GM21423 (cell line): Measurements from ENCODE around the gene ZNF366.

ENCODE experiments used
- ATAC-seq: cut with Tn5 transposase; IDR thresholded peaks from one replicate; pipeline ENCODE4 v1.9.1; 2021; ENCODE audit warnings: mild to moderate bottlenecking, moderate library complexity; ENCODE audit not compliant: unreplicated experiment

ZNF366 gene

GRCh38 chr5:72494623-72495124 is 12.5 kb downstream of the ZNF366 start:
- no peak for ATAC-seq

GRCh38 chr5:72489536-72489935 is 17.7 kb downstream of the ZNF366 start:
- no peak for ATAC-seq

GRCh38 chr5:72488756-72489155 is 18.5 kb downstream of the ZNF366 start:
- ATAC-seq, result no peak

- no peak for ATAC-seq
These were observed 20.0 kb downstream of the ZNF366 start for GRCh38 chr5:72487177-72487576.

GRCh38 chr5:72486371-72486770 is 20.8 kb downstream of the ZNF366 start:
- no peak for ATAC-seq

GRCh38 chr5:72485430-72485974 is 21.7 kb downstream of the ZNF366 start:
- no peak for ATAC-seq

GRCh38 chr5:72482046-72482445 is 25.2 kb downstream of the ZNF366 start:
- no peak for ATAC-seq

- ATAC-seq, result no peak
These were observed 26.4 kb downstream of the ZNF366 start for GRCh38 chr5:72480841-72481240.

- no peak for ATAC-seq
These were observed 27.3 kb downstream of the ZNF366 start for GRCh38 chr5:72479921-72480320.

- ATAC-seq, result no peak
These were observed 28.5 kb downstream of the ZNF366 start for GRCh38 chr5:72478684-72479083.

- ATAC-seq, result no peak
These were observed 28.9 kb downstream of the ZNF366 start for GRCh38 chr5:72478276-72478675.

- ATAC-seq, result no peak
These were observed 29.6 kb downstream of the ZNF366 start for GRCh38 chr5:72477644-72478043.

- ATAC-seq, result no peak
These were observed 30.0 kb downstream of the ZNF366 start for GRCh38 chr5:72477176-72477575.

GRCh38 chr5:72476721-72477120 is 30.5 kb downstream of the ZNF366 start:
- no peak for ATAC-seq

GRCh38 chr5:72476275-72476674 is 30.9 kb downstream of the ZNF366 start:
- ATAC-seq, result no peak

GRCh38 chr5:72474516-72474915 is 32.7 kb downstream of the ZNF366 start:
- no peak for ATAC-seq

- ATAC-seq, result no peak
These were observed 33.1 kb downstream of the ZNF366 start for GRCh38 chr5:72474046-72474500.

GRCh38 chr5:72472666-72473422 is 34.4 kb downstream of the ZNF366 start:
- no peak for ATAC-seq

GRCh38 chr5:72472031-72472430 is 35.2 kb downstream of the ZNF366 start:
- ATAC-seq, result no peak

- ATAC-seq, result no peak
These were observed 36.4 kb downstream of the ZNF366 start for GRCh38 chr5:72470826-72471225.

- ATAC-seq, result no peak
These were observed 38.6 kb downstream of the ZNF366 start for GRCh38 chr5:72468606-72469005.

GRCh38 chr5:72468024-72468423 is 39.2 kb downstream of the ZNF366 start:
- ATAC-seq, result no peak
